Neural crest cell (in vitro differentiated cells): ENCODE measurements around the gene CRACDL. TPM values are rescaled to one million over a fixed set of nuclear protein-coding genes. Genes with fewer than 3 reads are reported as not detected.

ENCODE experiments used
- DNase-seq: peaks from one replicate; pipeline ENCODE4 v3.0.0; 2021; ENCODE audit warnings: low read depth, mixed read lengths, low spot score
- H3K27ac Mint-ChIP-seq: one replicate; pipeline ENCODE4 v1.8.0; 2021; ENCODE audit warnings: mild to moderate bottlenecking, mixed read lengths; ENCODE audit not compliant: unreplicated experiment
- H3K27me3 Mint-ChIP-seq: 2 replicates; pipeline ENCODE4 v1.8.0; 2021; ENCODE audit warnings: low read depth, mild to moderate bottlenecking, mixed read lengths
- H3K36me3 Mint-ChIP-seq: 2 replicates; pipeline ENCODE4 v1.8.0; 2021; ENCODE audit warnings: low read depth, mild to moderate bottlenecking, mixed read lengths
- H3K4me1 Mint-ChIP-seq: 2 replicates; pipeline ENCODE4 v1.8.0; 2021; ENCODE audit warnings: mixed read lengths
- H3K4me3 Mint-ChIP-seq: one replicate; pipeline ENCODE4 v1.8.0; 2021; ENCODE audit warnings: mild to moderate bottlenecking, mixed read lengths
- H3K9me3 Mint-ChIP-seq: 2 replicates; pipeline ENCODE4 v1.8.0; 2021; ENCODE audit warnings: mixed read lengths
- total RNA-seq: library from RNA; stranded (reverse); gene quantifications from 2 replicates; pipeline ENCODE4 v1.2.1, GENCODE V29; 2021
- TF ChIP-seq, protein P1 (sequence below): fragments of 200-600 bp; sonication (generic); conservative IDR thresholded peaks from 2 replicates; pipeline ENCODE4 v1.5.0; 2021; ENCODE audit warnings: antibody characterized with exemption, mild to moderate bottlenecking

Gene CRACDL
- total RNA-seq, 1 donor from 2014 or later: 0.37 TPM

DNA sequence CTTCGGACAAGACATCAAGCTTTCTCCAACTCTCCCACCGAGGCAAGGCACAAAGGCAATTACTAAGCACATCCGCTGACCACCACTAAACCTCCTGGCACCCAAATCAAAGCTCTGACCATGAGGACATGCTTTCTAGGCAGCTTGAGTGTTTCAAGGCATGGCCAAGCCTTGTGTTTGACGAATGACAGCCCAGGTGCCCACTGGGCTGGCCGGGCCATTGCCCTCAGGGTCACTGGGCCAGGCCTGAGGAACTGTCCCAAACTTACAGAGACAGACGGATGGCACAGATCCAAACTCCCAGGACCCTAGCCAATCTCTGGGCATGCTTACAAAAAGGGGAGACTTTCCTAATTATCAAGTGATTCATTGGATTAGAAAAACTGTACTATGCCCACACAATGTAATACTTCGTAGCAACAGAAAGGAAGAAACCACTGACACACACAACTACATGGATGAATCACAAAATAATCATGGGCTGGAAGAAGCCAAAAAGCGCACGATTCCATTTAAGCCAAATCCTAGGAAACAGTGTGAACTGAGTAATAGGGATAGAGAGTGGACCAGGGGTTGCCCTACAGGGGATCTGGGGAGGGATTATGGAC is 20.2 kb downstream of the CRACDL start:
- Mint-ChIP-seq H3K9me3 (peaks cover 7% of the 10 kb centered on the region), H3K36me3 (no peaks in the 10 kb centered on the region), H3K4me1 (no peaks in the 10 kb centered on the region), H3K27me3 (no peaks in the 10 kb centered on the region), H3K4me3 (no peak overlapping the region), H3K27ac (no peak overlapping the region)
- TF ChIP-seq, protein P1, sequence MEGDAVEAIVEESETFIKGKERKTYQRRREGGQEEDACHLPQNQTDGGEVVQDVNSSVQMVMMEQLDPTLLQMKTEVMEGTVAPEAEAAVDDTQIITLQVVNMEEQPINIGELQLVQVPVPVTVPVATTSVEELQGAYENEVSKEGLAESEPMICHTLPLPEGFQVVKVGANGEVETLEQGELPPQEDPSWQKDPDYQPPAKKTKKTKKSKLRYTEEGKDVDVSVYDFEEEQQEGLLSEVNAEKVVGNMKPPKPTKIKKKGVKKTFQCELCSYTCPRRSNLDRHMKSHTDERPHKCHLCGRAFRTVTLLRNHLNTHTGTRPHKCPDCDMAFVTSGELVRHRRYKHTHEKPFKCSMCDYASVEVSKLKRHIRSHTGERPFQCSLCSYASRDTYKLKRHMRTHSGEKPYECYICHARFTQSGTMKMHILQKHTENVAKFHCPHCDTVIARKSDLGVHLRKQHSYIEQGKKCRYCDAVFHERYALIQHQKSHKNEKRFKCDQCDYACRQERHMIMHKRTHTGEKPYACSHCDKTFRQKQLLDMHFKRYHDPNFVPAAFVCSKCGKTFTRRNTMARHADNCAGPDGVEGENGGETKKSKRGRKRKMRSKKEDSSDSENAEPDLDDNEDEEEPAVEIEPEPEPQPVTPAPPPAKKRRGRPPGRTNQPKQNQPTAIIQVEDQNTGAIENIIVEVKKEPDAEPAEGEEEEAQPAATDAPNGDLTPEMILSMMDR: no peak
- no peak for DNase-seq

DNA sequence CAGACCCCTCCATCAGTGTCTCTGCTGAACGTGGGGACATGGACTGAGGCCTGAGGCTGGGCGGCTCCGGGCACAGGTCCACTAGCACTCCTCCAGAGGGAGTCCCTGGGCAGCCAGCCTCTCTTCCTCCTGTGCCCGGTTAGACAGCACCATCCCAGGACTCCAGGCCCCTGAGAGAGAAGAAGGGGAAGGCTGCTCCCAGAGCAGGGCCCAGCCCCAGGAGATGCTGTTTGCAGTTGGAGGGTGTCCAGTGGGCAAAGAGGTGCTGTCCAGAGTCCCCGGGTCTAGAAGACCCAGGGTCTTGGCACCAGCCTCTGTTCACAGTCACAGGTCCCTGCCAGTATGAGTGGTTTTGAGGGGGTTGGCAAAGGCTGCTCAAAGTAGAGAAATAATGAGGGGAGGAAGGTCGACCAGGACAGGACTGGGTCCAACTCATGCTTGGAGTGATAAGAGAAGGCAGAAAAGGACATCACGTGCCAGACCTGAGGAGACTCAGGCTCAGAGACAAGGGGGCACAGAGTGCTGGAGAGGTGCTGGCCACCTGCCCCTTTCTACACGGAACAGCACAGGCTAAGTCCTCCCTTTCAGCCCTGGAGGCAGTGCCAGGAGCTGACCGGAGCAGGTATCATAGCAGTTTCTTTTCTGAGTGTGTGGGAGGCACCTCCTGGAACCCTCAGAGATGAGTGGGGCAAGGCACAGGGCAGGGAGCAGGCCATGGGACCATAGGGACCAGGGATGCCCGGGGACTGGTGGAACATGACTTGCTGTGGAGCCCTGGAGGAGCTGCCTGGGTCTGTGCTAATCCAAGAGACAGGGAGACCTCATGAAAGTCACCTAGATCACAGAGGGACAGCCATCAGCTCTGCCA is 21.1 kb downstream of the CRACDL start:
- H3K27me3 Mint-ChIP-seq: no peaks in the 10 kb centered on the region
- peaks cover 4% of the 10 kb centered on the region for H3K9me3 Mint-ChIP-seq
- TF ChIP-seq, protein P1: no peak
- DNase-seq: no peak
- no peak overlapping the region for H3K27ac Mint-ChIP-seq
- no peak overlapping the region for H3K4me3 Mint-ChIP-seq
- H3K4me1 Mint-ChIP-seq: no peaks in the 10 kb centered on the region
- H3K36me3 Mint-ChIP-seq: no peaks in the 10 kb centered on the region

DNA sequence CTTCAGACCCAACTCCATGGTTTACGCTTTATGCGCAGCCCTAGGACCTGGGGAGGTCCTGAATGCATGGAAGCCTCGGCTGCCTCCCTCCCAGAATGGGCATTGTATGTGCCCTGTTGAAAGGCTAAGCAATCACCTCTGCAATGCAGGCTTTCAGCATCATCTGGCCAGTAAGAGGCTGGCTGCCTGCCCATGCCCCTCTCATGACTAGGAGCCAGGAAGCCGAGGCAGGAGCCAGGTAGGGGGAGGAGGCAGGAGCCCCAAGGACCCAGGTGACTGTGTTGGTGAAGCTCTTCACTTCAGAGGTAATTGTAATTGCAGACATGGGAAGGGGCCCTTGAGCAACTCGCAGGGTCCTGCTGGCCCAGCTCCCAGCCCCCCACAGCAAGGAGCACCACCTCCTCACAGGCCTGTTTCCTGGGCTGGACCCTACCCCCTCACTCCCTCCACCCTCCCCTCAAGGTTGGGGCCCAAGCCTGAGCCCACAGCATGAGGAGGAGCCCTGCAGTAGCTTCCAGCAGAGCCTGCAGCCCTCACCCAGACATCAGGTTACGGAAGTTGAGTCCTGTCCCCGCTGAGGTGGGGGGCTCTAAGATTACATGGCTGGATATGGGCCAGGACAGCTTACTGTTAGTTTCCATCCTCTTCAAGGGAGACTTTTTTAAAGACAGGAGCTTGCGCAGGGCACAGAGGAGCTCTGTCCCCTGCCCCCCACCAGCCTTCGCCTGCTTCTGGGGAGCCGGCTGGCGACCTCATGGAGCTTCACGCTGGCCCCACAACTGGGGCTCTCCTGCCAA is 21.9 kb downstream of the CRACDL start:
- no peaks in the 10 kb centered on the region for H3K36me3 Mint-ChIP-seq
- H3K9me3 Mint-ChIP-seq: peaks cover 4% of the 10 kb centered on the region
- H3K27ac Mint-ChIP-seq: no peak overlapping the region
- peaks cover 8% of the 10 kb centered on the region for H3K4me1 Mint-ChIP-seq
- no peak overlapping the region for H3K4me3 Mint-ChIP-seq
- no peaks in the 10 kb centered on the region for H3K27me3 Mint-ChIP-seq
- TF ChIP-seq, protein P1: no peak
- no peak for DNase-seq

DNA sequence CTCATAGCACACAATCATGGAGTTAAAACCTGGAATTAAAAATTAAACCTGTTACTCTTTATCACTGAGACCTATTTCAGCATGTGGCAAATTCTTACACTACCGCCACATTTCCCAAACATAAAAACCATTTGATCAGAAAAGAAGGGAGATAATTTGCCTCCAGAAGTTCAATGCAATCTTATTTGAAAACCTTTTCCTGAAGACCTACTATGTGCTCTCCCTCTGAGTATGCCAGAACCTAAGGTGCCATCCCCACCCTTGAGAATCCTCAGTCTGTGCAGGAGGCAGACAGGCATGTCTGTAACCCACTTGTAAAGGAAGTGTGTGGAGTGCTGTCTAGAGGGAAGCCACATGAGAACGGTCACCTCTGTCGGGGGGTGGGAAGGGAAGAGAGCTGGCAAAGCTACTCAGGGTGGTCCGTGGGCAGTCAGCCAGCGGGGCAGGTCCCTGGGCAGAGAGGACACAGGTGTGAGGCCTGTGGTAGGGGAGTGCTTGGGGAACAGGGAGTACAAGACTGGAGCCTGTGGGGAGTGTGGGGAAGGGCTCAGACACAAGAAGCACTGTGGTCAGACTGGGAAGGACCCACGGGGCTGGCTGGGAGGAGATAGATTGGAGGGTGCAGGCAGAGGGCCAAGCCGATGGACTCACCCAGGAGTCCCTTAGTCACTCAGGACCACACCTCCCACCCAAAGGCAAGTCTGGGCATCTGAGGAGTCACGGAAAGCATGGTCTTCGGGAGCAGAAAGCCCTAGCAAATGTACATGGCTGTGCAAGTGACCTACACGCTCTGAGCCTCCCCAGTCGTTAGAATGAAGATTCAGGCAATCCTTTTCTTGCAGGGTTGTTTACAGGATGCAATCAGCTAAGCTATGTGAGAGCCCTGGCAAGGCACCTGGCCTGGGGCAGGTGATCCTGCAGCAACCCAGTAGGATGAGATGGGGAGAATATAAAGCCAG is 22.8 kb downstream of the CRACDL start:
- Mint-ChIP-seq H3K27ac (no peak overlapping the region), H3K9me3 (no peaks in the 10 kb centered on the region), H3K4me3 (no peak overlapping the region), H3K4me1 (peaks cover 16% of the 10 kb centered on the region), H3K27me3 (no peaks in the 10 kb centered on the region), H3K36me3 (no peaks in the 10 kb centered on the region)
- TF ChIP-seq, protein P1: no peak
- no peak for DNase-seq
